HG02938 (cell line): ENCODE measurements around the gene ST6GAL1.
"Not testable (repeated sequence)": the region's sequence is repeated elsewhere in the genome, so short reads cannot be mapped to it uniquely, and the experiment has no call there.

ENCODE experiments used
- ATAC-seq: cut with Tn5 transposase; IDR thresholded peaks from one replicate; pipeline ENCODE4 v1.9.1; 2021; ENCODE audit warnings: mild to moderate bottlenecking, moderate library complexity; ENCODE audit not compliant: unreplicated experiment

Gene ST6GAL1

GRCh38 chr3:186930143-186930640 is at the start of gene ST6GAL1:
Gene ST6GAL1, plus strand, starts transcription at chr3:186930526. Its CDS starts 112,178 bp downstream, at chr3:187042704.
- ATAC-seq = peak; percentile 54

- no peak for ATAC-seq
Observed at GRCh38 chr3:186882150-186882524, 48.2 kb upstream of the ST6GAL1 start.

- no peak for ATAC-seq
Observed at GRCh38 chr3:186882881-186883685, 47.2 kb upstream of the ST6GAL1 start.

- ATAC-seq = no peak
Observed at GRCh38 chr3:186883686-186884058, 46.7 kb upstream of the ST6GAL1 start.

- not testable (repeated sequence) for ATAC-seq
Observed at GRCh38 chr3:186884868-186885267, 45.5 kb upstream of the ST6GAL1 start.

GRCh38 chr3:186886202-186886981 is 43.9 kb upstream of the ST6GAL1 start:
- no peak for ATAC-seq

- ATAC-seq = not testable (repeated sequence)
Observed at GRCh38 chr3:186887507-186887938, 42.8 kb upstream of the ST6GAL1 start.

GRCh38 chr3:186888569-186888968 is 41.8 kb upstream of the ST6GAL1 start:
- ATAC-seq = no peak

- not testable (repeated sequence) for ATAC-seq
Observed at GRCh38 chr3:186889698-186890097, 40.6 kb upstream of the ST6GAL1 start.

- ATAC-seq = no peak
Observed at GRCh38 chr3:186890911-186891310, 39.4 kb upstream of the ST6GAL1 start.

GRCh38 chr3:186893071-186893470 is 37.3 kb upstream of the ST6GAL1 start:
- ATAC-seq = not testable (repeated sequence)

GRCh38 chr3:186895406-186895805 is 34.9 kb upstream of the ST6GAL1 start:
- no peak for ATAC-seq

GRCh38 chr3:186896006-186896405 is 34.3 kb upstream of the ST6GAL1 start:
- ATAC-seq = no peak

GRCh38 chr3:186896875-186897274 is 33.5 kb upstream of the ST6GAL1 start:
- ATAC-seq = no peak

- ATAC-seq = no peak
Observed at GRCh38 chr3:186901135-186901734, 29.1 kb upstream of the ST6GAL1 start.

GRCh38 chr3:186902154-186902553 is 28.2 kb upstream of the ST6GAL1 start:
- ATAC-seq = no peak

- ATAC-seq = no peak
Observed at GRCh38 chr3:186902713-186903112, 27.6 kb upstream of the ST6GAL1 start.

- not testable (repeated sequence) for ATAC-seq
Observed at GRCh38 chr3:186903676-186904075, 26.6 kb upstream of the ST6GAL1 start.

- not testable (repeated sequence) for ATAC-seq
Observed at GRCh38 chr3:186907075-186907474, 23.3 kb upstream of the ST6GAL1 start.

GRCh38 chr3:186909078-186909853 is 21.1 kb upstream of the ST6GAL1 start:
- ATAC-seq = no peak
